IPS DF 4.7 (cell line): ENCODE data around the gene TMOD3.
"Not testable (repeated sequence)": the region's sequence is repeated elsewhere in the genome, so short reads cannot be mapped to it uniquely, and the experiment has no call there.

Experiments used
- DNase-seq: peaks from one replicate; pipeline ENCODE4 v3.0.0-alpha.2; 2013; ENCODE audit warnings: low spot score; ENCODE audit errors: extremely low read depth

Gene TMOD3

GRCh38 chr15:51864408-51865056 is 35.1 kb downstream of the TMOD3 start:
- DNase-seq = no peak

GRCh38 chr15:51865317-51865716 is 35.9 kb downstream of the TMOD3 start:
- DNase-seq = no peak

GRCh38 chr15:51866161-51866560 is 36.7 kb downstream of the TMOD3 start:
- no peak for DNase-seq

DNA sequence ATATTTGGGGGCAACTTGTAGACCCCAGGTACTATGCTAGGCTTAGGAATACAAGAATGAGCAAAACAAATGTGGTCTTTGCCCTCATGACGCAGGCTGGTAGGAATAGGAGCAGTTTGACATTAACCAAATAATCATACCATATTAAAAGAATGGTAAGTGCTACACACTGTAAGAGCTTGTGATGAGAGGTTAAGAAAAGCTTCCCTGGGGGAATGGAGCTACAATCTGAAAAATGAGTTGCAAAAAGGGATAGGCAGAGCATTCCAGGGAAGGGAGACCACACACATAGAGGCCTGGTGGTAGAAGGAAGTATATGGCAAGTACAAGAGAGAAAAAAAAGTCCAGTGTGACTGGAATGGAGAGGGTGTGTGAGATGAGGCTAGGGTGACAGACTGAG is 37.3 kb downstream of the TMOD3 start:
- DNase-seq = no peak

- no peak for DNase-seq
Observed at GRCh38 chr15:51869060-51869421, 39.6 kb downstream of the TMOD3 start.

DNA sequence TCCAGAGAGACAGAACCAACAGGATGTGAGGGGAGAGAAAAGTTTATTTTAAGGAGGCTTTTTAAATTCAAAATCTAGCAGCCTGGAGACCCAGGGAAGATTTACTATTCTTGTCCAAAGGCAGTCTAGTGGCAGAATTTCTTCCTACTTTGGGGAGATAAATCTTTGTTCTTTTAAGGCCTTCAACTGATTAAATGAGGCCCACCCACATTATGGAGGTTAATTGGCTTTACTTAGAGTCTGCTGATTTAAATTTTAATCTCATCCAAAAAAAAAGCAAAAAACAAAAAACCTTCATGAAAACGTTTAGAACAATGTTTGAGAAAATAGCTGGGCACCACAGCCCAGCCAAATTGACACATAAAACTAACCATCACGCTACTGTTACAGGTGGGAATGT is 41.3 kb downstream of the TMOD3 start:
- DNase-seq = no peak

DNA sequence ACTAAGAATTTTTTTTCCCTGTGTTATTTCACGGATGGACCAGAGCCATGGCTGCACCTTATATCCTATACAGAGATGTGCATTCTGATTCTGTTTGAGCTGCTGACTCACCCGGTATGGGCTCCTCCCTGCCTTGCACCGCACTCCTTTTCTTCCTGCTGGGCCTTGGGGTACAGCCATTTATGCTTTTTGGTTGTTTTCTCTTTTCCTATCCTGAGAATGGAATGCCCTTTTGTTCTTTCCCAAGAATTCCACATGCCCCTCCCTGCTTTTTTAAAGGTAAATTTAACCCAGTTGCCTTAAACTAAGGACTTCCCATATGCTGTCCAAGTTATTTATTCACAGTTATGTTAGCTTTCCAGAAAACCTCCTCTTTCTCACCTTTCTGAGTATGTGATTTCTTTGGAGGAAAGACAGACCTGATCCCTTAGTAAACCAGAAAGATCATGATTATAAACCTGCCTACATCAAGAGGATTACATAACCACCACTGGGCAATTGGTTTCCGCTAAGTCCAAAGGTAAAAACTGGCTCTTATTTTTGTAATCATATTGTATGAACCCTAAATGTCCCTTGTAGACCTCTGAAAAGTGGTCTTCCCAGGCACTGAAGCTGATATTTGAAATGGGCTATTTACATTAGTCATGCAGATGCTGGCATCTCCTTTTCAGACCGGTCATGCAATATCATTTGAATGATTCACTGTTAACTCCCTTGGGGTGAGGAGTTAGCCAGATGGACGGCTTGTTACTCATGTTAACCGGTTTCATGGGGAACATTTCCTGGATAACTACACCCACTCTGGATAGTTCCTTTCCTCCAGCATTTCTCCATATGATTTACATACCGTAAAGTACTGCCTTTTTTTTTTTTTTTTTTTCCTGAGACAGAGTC is 45.5 kb downstream of the TMOD3 start:
- no peak for DNase-seq

GRCh38 chr15:51876169-51876568 is 46.7 kb downstream of the TMOD3 start:
- DNase-seq = no peak

- no peak for DNase-seq
Observed at GRCh38 chr15:51878446-51879386, 49.3 kb downstream of the TMOD3 start.

DNA sequence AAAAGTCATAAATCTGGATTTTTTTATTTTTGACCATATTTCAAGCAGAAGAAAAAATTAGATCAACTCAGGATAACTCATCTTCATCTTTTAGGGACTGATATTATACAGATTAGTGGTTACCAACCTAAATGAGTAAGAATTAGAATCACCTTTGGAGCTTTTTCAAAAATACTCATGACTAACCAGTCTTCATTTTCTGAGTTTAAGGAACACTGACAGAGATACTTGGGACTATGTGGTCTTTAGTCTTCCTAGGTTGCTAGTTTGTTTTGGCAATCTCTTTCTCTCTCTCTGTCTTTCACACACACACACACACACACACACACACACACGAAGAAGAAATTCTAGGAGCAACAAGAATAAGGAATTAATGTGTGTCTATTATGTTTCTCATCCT is 50.1 kb downstream of the TMOD3 start:
- DNase-seq = no peak

- no peak for DNase-seq
Observed at GRCh38 chr15:51883271-51883837, 53.9 kb downstream of the TMOD3 start.

- DNase-seq = no peak
Observed at GRCh38 chr15:51884041-51884440, 54.6 kb downstream of the TMOD3 start.

- no peak for DNase-seq
Observed at GRCh38 chr15:51884517-51885236, 55.2 kb downstream of the TMOD3 start.

DNA sequence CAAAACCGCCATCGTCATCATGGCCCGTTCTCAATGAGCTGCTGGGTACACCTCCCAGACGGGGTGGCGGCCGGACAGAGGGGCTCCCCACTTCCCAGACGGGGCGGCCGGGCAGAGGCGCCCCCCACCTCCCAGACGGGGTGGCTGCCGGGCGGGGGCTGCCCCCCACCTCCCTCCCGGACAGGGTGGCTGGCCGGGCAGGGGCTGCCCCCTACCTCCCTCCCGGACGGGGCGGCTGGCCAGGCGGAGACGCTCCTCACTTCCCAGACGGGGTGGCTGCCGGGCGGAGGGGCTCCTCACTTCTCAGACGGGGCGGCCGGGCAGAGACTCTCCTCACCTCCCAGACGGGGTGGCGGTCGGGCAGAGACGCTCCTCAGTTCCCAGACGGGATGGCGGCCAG is 56.3 kb downstream of the TMOD3 start:
- DNase-seq = not testable (repeated sequence)

GRCh38 chr15:51887887-51888592 is 58.6 kb downstream of the TMOD3 start:
- no peak for DNase-seq

- no peak for DNase-seq
Observed at GRCh38 chr15:51888593-51889195, 59.2 kb downstream of the TMOD3 start.

DNA sequence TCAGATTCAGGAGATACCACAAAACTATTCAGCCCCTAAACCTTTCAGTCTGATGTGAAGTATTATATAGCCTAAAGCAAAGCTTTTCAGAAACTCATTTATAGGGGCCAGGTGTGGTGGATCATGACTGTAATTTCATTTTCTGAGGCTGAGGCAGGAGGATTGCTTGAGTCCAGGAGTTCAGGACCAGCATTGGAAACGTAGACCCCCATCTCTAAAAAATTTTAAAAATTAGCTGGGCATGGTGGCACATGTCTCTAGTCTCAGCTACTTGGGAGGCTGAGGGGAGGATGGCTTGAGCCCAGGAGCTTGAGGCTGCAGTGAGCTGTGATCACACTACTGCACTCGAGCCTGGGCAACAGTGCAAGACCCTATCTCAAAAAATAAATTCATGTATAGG is 60.0 kb downstream of the TMOD3 start:
- DNase-seq = no peak

- no peak for DNase-seq
Observed at GRCh38 chr15:51904421-51904820, 75.0 kb downstream of the TMOD3 start.

- no peak for DNase-seq
Observed at GRCh38 chr15:51904931-51905330, 75.5 kb downstream of the TMOD3 start.
